HepG2 (cell line): ENCODE measurements around the gene CIAO2B. TPM values are rescaled to one million over a fixed set of nuclear protein-coding genes. Genes with fewer than 3 reads are reported as not detected.

ENCODE experiments used
- ATAC-seq: fragments of 200-7000 bp; cut with Tn5 transposase; 3 replicates; pipeline ENCODE4 v1.9.1; 2020; ENCODE audit warnings: mild to moderate bottlenecking, moderate library complexity
- BruUV-seq: library from RNA; stranded (reverse); fragments of 400-500 nt; replicated peaks from 2 replicates; lab custom pipeline; 2021; lab: Mats Ljungman, UMichigan
- CTCF ChIA-PET: fragments of 300-600 bp; formaldehyde crosslinking; extraction: SDS; loops from one replicate; lab custom pipeline; 2021; ENCODE audit warnings: low total read pairs, inconsistent platforms, low intra/inter-chr PET ratio; lab: Yijun Ruan, JAX
- POLR2A ChIA-PET: fragments of 350-600 bp; sonication (Branson Sonifier 250); formaldehyde crosslinking; loops from one replicate; lab custom pipeline; 2020; ENCODE audit warnings: antibody characterized with exemption, inconsistent platforms; lab: Yijun Ruan, JAX
- DNase-seq: peaks from one replicate; pipeline ENCODE4 v3.0.0-alpha.2; 2015; ENCODE audit warnings: low spot score
- FAIRE-seq: peaks from 3 replicates; lab custom pipeline; 2011; peaks lifted over from hg19 to GRCh38; lab: Jason Lieb, UNC
- H2AFZ ChIP-seq: one replicate; pipeline ENCODE4 v1.6.1; 2011; ENCODE audit warnings: low read length, inconsistent platforms
- H3K27ac ChIP-seq: fragments of 300-600 bp; 3 replicates; pipeline ENCODE4 v1.8.0; 2011; ENCODE audit warnings: mixed run types, mild to moderate bottlenecking, mixed read lengths, low read length, inconsistent platforms; ENCODE audit not compliant: insufficient read depth; ENCODE audit errors: extremely low read length
- H3K27me3 ChIP-seq, 2 experiments: fragments of 200-600 bp in 1 of 2; 2 replicates in 1 of 2; 3 replicates in 1 of 2; pipeline versions ENCODE4 v1.6.0 to v1.8.0; 2011; ENCODE audit warnings: low read length in 2 of 2, mild to moderate bottlenecking in 2 of 2, moderate library complexity in 2 of 2, inconsistent platforms in 1 of 2; ENCODE audit not compliant: insufficient read depth in 2 of 2, control insufficient read depth in 1 of 2
- H3K36me3 ChIP-seq, 2 experiments: fragments of 200-600 bp in 1 of 2; replicated peaks in 1 of 2; 2 replicates in 1 of 2; 3 replicates in 1 of 2; pipeline versions ENCODE4 v1.5.1 to v1.8.0; 2011; ENCODE audit warnings: low read length in 2 of 2, inconsistent platforms in 1 of 2; ENCODE audit not compliant: insufficient read depth in 2 of 2, control insufficient read depth in 1 of 2
- H3K4me1 ChIP-seq: 2 replicates; pipeline ENCODE4 v1.5.1; 2012; ENCODE audit warnings: low read length, inconsistent platforms; ENCODE audit not compliant: insufficient read depth
- H3K4me2 ChIP-seq: 2 replicates; pipeline ENCODE4 v1.6.0; 2011; ENCODE audit warnings: low read depth, low read length, inconsistent platforms
- H3K4me3 ChIP-seq, 3 experiments: fragments of 200-600 bp in 1 of 3; sonication (generic), shearing (Covaris generic) in 1 of 3; replicated peaks in 1 of 3; 2 replicates each; pipeline ENCODE4 v1.5.1; 2011 to 2016; ENCODE audit warnings: low read length in 3 of 3, inconsistent platforms in 2 of 3, low read depth in 2 of 3, mild to moderate bottlenecking in 2 of 3, control low read depth in 1 of 3, mixed read lengths in 1 of 3; ENCODE audit not compliant: insufficient read depth in 1 of 3
- H3K79me2 ChIP-seq: one replicate; pipeline ENCODE4 v1.6.1; 2011; ENCODE audit warnings: low read length, inconsistent platforms; ENCODE audit not compliant: insufficient read depth
- H3K9ac ChIP-seq: 2 replicates; pipeline ENCODE4 v1.6.0; 2011; ENCODE audit warnings: mild to moderate bottlenecking, low read depth, low read length, inconsistent platforms; ENCODE audit not compliant: insufficient read depth
- H3K9me3 ChIP-seq: 2 replicates; pipeline ENCODE4 v1.5.1; 2012; ENCODE audit warnings: mild to moderate bottlenecking, low read length
- H4K20me1 ChIP-seq: 2 replicates; pipeline ENCODE4 v1.6.0; 2011; ENCODE audit warnings: inconsistent platforms, mild to moderate bottlenecking, low read length, moderate library complexity; ENCODE audit not compliant: insufficient read depth
- DNMT1 ChIP-seq: sonication (generic); formaldehyde crosslinking; IDR thresholded peaks from 2 replicates; pipeline ENCODE4 v1.5.1; 2020; ENCODE audit warnings: mild to moderate bottlenecking, missing genetic modification reagents
- SIX1 ChIP-seq: sonication (generic); formaldehyde crosslinking; IDR thresholded peaks from 2 replicates; pipeline ENCODE4 v1.4.0; 2020; ENCODE audit warnings: missing genetic modification reagents, borderline replicate concordance
- ZNF24 ChIP-seq: fragments of 450-650 bp; IDR thresholded peaks from 2 replicates; pipeline ENCODE4 v1.6.1; 2017; ENCODE audit warnings: antibody characterized with exemption, mild to moderate bottlenecking
- ZNF768 ChIP-seq: sonication (generic); formaldehyde crosslinking; IDR thresholded peaks from 2 replicates; pipeline ENCODE4 v1.4.0; 2020; ENCODE audit warnings: missing genetic modification reagents
- WGBS: methylation state at CpG from one replicate; pipeline ENCODE4 v1.1.6; 2017; ENCODE audit warnings: low lambda C conversion rate; 5-methylcytosine and 5-hydroxymethylcytosine counted together
- in situ Hi-C: cut with HindIII; loops from 2 replicates; pipeline ENCODE4 v1.10.0; 2017; ENCODE audit warnings: low pct_unique_long_range_greater_than_20kb; ENCODE audit not compliant: extremely low pct_ligation_motif_present
- intact Hi-C: fragments of 100-400 bp; cut with micrococcal nuclease; formaldehyde crosslinking; loops from one replicate; pipeline ENCODE4 v1.10.0; 2022; ENCODE audit not compliant: unreplicated experiment
- polyA plus RNA-seq, 8 experiments: library from polyadenylated mRNA; depleted of rRNA in 3 of 8; stranded (reverse) in 7 of 8; unstranded in 1 of 8; fragments of >200 nt; fragmentation: Illumina TruSeq in 4 of 8; extraction: Trizol in 4 of 8; gene quantifications; 2 replicates each; pipeline versions ENCODE4 v1.2.1 to v1.2.3, GENCODE V29; 2011 to 2016; ENCODE audit warnings: low read depth in 4 of 8, missing spikeins in 1 of 8, mixed read lengths in 1 of 8; ENCODE audit not compliant: insufficient read depth in 1 of 8
- total RNA-seq, 5 experiments: library from RNA; depleted of rRNA; stranded (reverse); fragments of >200 nt; fragmentation: Illumina TruSeq; extraction: Trizol; gene quantifications; 2 replicates each; pipeline ENCODE4 v1.2.3, GENCODE V29; 2016; ENCODE audit warnings: low read depth in 1 of 5
- TF ChIP-seq, protein P1 (sequence below): sonication (generic); formaldehyde crosslinking; conservative IDR thresholded peaks from 2 replicates; pipeline ENCODE4 v1.8.1; 2023; ENCODE audit warnings: missing genetic modification reagents

CIAO2B gene
- total and polyA plus RNA-seq, 2 of the 13 experiments (the other 11 are each of a cell fraction or from before 2014, with no cell fraction given), result 157 to 293 TPM

DNA sequence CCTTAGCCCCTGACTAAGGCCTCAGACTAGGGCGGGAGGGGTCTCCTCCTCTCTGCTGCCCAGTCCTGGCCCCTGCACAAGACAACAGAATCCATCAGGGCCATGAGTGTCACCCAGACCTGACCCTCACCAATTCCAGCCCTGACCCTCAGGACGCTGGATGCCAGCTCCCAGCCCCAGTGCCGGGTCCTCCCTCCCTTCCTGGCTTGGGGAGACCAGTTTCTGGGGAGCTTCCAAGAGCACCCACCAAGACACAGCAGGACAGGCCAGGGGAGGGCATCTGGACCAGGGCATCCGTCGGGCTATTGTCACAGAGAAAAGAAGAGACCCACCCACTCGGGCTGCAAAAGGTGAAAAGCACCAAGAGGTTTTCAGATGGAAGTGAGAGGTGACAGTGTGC is 39.5 kb upstream of the CIAO2B start (continued):
- no peak for TF ChIP-seq ZNF24
- TF ChIP-seq, all 625 proteins: peak for 1

DNA sequence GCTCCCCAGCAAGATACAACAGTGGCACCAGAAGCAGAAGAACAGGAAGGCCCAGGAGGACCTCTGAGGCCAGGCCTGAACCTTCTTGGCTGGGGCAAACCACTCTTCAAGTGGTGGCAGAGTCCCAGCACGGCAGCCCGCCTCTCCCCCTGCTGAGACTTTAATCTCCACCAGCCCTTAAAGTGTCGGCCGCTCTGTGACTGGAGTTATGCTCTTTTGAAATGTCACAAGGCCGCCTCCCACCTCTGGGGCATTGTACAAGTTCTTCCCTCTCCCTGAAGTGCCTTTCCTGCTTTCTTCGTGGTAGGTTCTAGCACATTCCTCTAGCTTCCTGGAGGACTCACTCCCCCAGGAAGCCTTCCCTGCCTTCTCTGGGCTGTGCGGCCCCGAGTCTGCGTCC is 38.8 kb upstream of the CIAO2B start:
- no peak overlapping the region for H3K4me2 ChIP-seq
- 51% methylated on average over 9 of the region's 9 CpGs for WGBS
- no peak overlapping the region for H3K27ac ChIP-seq
- intact Hi-C loops, result loop anchor here (5.0 kb wide), 1 partner anchor 1764 kb away; the partner anchor contains the start of gene CDH1
- TF ChIP-seq SIX1 (CRISPR knock-in tag), result no peak
- no peak overlapping the region for H3K9ac ChIP-seq
- H4K20me1 ChIP-seq, result no peaks in the 10 kb centered on the region
- H2AFZ ChIP-seq, result no peak overlapping the region
- DNase-seq, result no peak
- H3K79me2 ChIP-seq, result no peaks in the 10 kb centered on the region
- FAIRE-seq, result no peak
- peaks cover 0 to 4% of the 10 kb centered on the region in 2 experiments; a peak in 1 of 5 replicates for H3K27me3 ChIP-seq
- no peaks in the 10 kb centered on the region for H3K9me3 ChIP-seq
- peaks cover 44% of the 10 kb centered on the region for H3K4me1 ChIP-seq
- CTCF ChIA-PET, result no interaction called here
- in situ Hi-C loops, result no loop called here
- POLR2A ChIA-PET, result no interaction called here
- no peak for ATAC-seq
- H3K4me3 ChIP-seq, result no peak overlapping the region
- no TSS peak for BruUV-seq
- no peaks in the 10 kb centered on the region for H3K36me3 ChIP-seq

DNA sequence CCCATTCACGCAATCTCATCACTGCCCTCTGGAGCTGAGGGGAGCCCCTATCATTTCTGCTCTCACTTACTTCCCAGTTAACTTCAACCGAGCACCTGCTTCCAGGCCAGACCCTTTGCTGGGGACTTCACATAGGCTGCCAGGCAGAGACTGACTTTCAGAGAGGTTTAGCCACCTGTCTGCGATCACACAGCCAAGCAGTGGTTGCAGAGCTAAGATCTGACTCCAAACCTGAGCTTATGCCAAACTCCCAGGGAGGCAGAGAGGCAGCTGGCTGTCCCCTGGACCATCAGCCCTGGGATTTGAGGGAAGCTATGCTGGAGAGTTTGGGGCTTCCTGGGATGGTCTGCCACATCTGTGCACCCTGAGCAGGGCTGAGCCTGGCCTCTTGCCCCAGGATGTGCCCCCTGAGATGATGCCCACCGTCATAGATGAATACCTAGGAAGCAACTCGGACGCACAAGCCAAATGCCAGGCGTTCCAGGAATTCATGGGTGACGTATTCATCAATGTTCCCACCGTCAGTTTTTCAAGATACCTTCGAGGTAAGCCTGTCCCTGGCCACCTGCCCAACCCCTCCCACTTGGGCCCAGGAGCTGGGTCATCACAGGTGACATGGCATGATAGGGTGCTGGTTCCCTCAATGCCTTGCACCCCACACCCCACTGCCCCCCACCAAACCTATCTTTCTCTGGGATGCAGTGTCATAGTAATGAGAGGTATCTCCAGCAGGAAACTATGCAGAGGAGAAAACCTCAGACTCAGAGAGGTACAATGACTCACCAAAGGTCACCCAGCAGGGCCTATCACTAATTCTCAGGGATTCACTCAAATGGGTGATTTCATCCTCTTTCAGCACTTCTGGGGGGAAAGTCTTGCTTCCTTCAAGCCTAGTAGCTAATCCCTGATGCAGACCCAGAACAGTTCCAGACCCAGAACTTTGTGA is 36.8 kb upstream of the CIAO2B start:
- WGBS, result 52% methylated on average over 5 of the region's 10 CpGs
- ChIA-PET POLR2A (no interaction called here), CTCF (no interaction called here)
- intact Hi-C loops (loop anchor here (5.0 kb wide), 1 partner anchor 1766 kb away; the partner anchor contains the start of gene CDH1), in situ Hi-C loops (no loop called here)
- Histone ChIP-seq H3K4me1 (peaks cover 26% of the 10 kb centered on the region), H3K36me3 (no peaks in the 10 kb centered on the region), H3K27ac (no peak overlapping the region), H3K4me3 (no peak overlapping the region), H4K20me1 (no peaks in the 10 kb centered on the region), H3K4me2 (no peak overlapping the region)
- no peak for DNase-seq
- TF ChIP-seq DNMT1 (CRISPR knock-in tag) (no peak), ZNF768 (peak; percentile 83)
- TF ChIP-seq, protein P1, sequence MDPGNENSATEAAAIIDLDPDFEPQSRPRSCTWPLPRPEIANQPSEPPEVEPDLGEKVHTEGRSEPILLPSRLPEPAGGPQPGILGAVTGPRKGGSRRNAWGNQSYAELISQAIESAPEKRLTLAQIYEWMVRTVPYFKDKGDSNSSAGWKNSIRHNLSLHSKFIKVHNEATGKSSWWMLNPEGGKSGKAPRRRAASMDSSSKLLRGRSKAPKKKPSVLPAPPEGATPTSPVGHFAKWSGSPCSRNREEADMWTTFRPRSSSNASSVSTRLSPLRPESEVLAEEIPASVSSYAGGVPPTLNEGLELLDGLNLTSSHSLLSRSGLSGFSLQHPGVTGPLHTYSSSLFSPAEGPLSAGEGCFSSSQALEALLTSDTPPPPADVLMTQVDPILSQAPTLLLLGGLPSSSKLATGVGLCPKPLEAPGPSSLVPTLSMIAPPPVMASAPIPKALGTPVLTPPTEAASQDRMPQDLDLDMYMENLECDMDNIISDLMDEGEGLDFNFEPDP (CRISPR knock-in tag), result 0 out of 2 replicates have a peak, but pooled peaks have one; percentile 35
- TF ChIP-seq, all 625 proteins: peak for 2
- Histone ChIP-seq H3K27me3 (peaks cover 0 to 4% of the 10 kb centered on the region in 2 experiments; a peak in 1 of 5 replicates), H2AFZ (no peak overlapping the region), H3K9ac (no peak overlapping the region), H3K9me3 (no peaks in the 10 kb centered on the region), H3K79me2 (no peaks in the 10 kb centered on the region)
- ATAC-seq (no peak), FAIRE-seq (no peak)
- no TSS peak for BruUV-seq
